ENCODE data around the gene OGDH.

The OGDH gene

GRCh38 chr7:44674381-44674780 is 68.0 kb downstream of the OGDH start:
- Histone ChIP-seq H3K4me1 (ENCODE audit: insufficient read depth, poor library complexity, severe bottlenecking) (peaks cover 15% of the 10 kb centered on the region), H3K36me3 (ENCODE audit: low read depth) (peaks cover 52% of the 10 kb centered on the region), H3K9me3 (ENCODE audit: severe bottlenecking) (no peaks in the 10 kb centered on the region), H3K27me3 (ENCODE audit: insufficient read depth, poor library complexity, severe bottlenecking) (no peaks in the 10 kb centered on the region), H3K27ac (ENCODE audit: poor library complexity, severe bottlenecking) (no peak overlapping the region), H3K4me3 (ENCODE audit: severe bottlenecking) (no peak overlapping the region)
- TF ChIP-seq CTCF (IDR thresholded peaks at IDR 0.05; ENCODE audit: poor library complexity, severe bottlenecking): no peak
- DNase-seq (ENCODE audit: low spot score) (no peak), ATAC-seq (ENCODE audit: low read depth) (no peak)

- ATAC-seq (ENCODE audit: low read depth) (no peak), DNase-seq (ENCODE audit: low spot score) (no peak)
- Histone ChIP-seq H3K36me3 (ENCODE audit: low read depth) (peaks cover 55% of the 10 kb centered on the region), H3K27me3 (ENCODE audit: insufficient read depth, poor library complexity, severe bottlenecking) (no peaks in the 10 kb centered on the region), H3K9me3 (ENCODE audit: severe bottlenecking) (no peaks in the 10 kb centered on the region), H3K4me1 (ENCODE audit: insufficient read depth, poor library complexity, severe bottlenecking) (peaks cover 17% of the 10 kb centered on the region), H3K4me3 (ENCODE audit: severe bottlenecking) (no peak overlapping the region), H3K27ac (ENCODE audit: poor library complexity, severe bottlenecking) (no peak overlapping the region)
- no peak for TF ChIP-seq CTCF (IDR thresholded peaks at IDR 0.05; ENCODE audit: poor library complexity, severe bottlenecking)
Observed at GRCh38 chr7:44676776-44677175, 70.3 kb downstream of the OGDH start.

GRCh38 chr7:44678101-44678470 is 71.7 kb downstream of the OGDH start:
- Histone ChIP-seq H3K27ac (ENCODE audit: poor library complexity, severe bottlenecking) (peak overlapping the region; percentile 15), H3K36me3 (ENCODE audit: low read depth) (peaks cover 58% of the 10 kb centered on the region), H3K27me3 (ENCODE audit: insufficient read depth, poor library complexity, severe bottlenecking) (no peaks in the 10 kb centered on the region), H3K4me3 (ENCODE audit: severe bottlenecking) (no peak overlapping the region), H3K9me3 (ENCODE audit: severe bottlenecking) (no peaks in the 10 kb centered on the region), H3K4me1 (ENCODE audit: insufficient read depth, poor library complexity, severe bottlenecking) (peaks cover 17% of the 10 kb centered on the region)
- peak; percentile 24 for ATAC-seq (ENCODE audit: low read depth)
- TF ChIP-seq CTCF (IDR thresholded peaks at IDR 0.05; ENCODE audit: poor library complexity, severe bottlenecking): no peak
- DNase-seq (ENCODE audit: low spot score): no peak

GRCh38 chr7:44678471-44679179 is 72.2 kb downstream of the OGDH start:
- Histone ChIP-seq H3K27ac (ENCODE audit: poor library complexity, severe bottlenecking) (peak overlapping the region; percentile 15), H3K36me3 (ENCODE audit: low read depth) (peaks cover 58% of the 10 kb centered on the region), H3K9me3 (ENCODE audit: severe bottlenecking) (no peaks in the 10 kb centered on the region), H3K27me3 (ENCODE audit: insufficient read depth, poor library complexity, severe bottlenecking) (no peaks in the 10 kb centered on the region), H3K4me1 (ENCODE audit: insufficient read depth, poor library complexity, severe bottlenecking) (peaks cover 17% of the 10 kb centered on the region), H3K4me3 (ENCODE audit: severe bottlenecking) (no peak overlapping the region)
- no peak for TF ChIP-seq CTCF (IDR thresholded peaks at IDR 0.05; ENCODE audit: poor library complexity, severe bottlenecking)
- no peak for DNase-seq (ENCODE audit: low spot score)
- peak; percentile 76 for ATAC-seq (ENCODE audit: low read depth)

- peaks cover 37% of the 10 kb centered on the region for H3K36me3 ChIP-seq (ENCODE audit: low read depth)
- ATAC-seq (ENCODE audit: low read depth) (no peak), DNase-seq (ENCODE audit: low spot score) (no peak)
- H3K4me3 ChIP-seq (ENCODE audit: severe bottlenecking): no peak overlapping the region
- H3K4me1 ChIP-seq (ENCODE audit: insufficient read depth, poor library complexity, severe bottlenecking): peaks cover 17% of the 10 kb centered on the region
- no peaks in the 10 kb centered on the region for H3K27me3 ChIP-seq (ENCODE audit: insufficient read depth, poor library complexity, severe bottlenecking)
- TF ChIP-seq CTCF (IDR thresholded peaks at IDR 0.05; ENCODE audit: poor library complexity, severe bottlenecking): no peak
- no peak overlapping the region for H3K27ac ChIP-seq (ENCODE audit: poor library complexity, severe bottlenecking)
- no peaks in the 10 kb centered on the region for H3K9me3 ChIP-seq (ENCODE audit: severe bottlenecking)
Observed at GRCh38 chr7:44681645-44682044, 75.2 kb downstream of the OGDH start.
